Astrocyte (in vitro differentiated cells and primary cell): ENCODE measurements around the gene UGT2A3.

Source experiments
- CTCF ChIP-seq: IDR thresholded peaks from 2 replicates; pipeline ENCODE4 v1.5.1; 2011; ENCODE audit warnings: low read depth, mild to moderate bottlenecking, inconsistent platforms, low read length, moderate library complexity; ENCODE audit not compliant: insufficient read depth
- EZH2 ChIP-seq: IDR thresholded peaks from 2 replicates; pipeline ENCODE4 v1.6.1; 2012; ENCODE audit warnings: mild to moderate bottlenecking, low read length, inconsistent platforms; ENCODE audit not compliant: insufficient read depth

GRCh38 chr4:68963374-68963773 lies 11.8 kb upstream of the UGT2A3 start:
- TF ChIP-seq CTCF (no peak), EZH2 (no peak)
